Eye (tissue), 1 donor: ENCODE results near the gene CACNA1G.

ENCODE experiments used
- DNase-seq: peaks from one replicate; pipeline ENCODE4 v3.0.0-alpha.2; 2015

Gene CACNA1G

GRCh38 chr17:50569592-50569991, 9.1 kb downstream of the CACNA1G start:
- no peak for DNase-seq

GRCh38 chr17:50570032-50570431, 9.5 kb downstream of the CACNA1G start:
- no peak for DNase-seq

- DNase-seq, result no peak
These were observed 10.0 kb downstream of the CACNA1G start for GRCh38 chr17:50570528-50570927.

- DNase-seq, result no peak
These were observed 11.2 kb downstream of the CACNA1G start for GRCh38 chr17:50571681-50572080.

- DNase-seq, result no peak
These were observed 12.0 kb downstream of the CACNA1G start for GRCh38 chr17:50572541-50572940.

- DNase-seq, result peak; percentile 64
These were observed 13.5 kb downstream of the CACNA1G start for GRCh38 chr17:50573866-50574611.

- no peak for DNase-seq
These were observed 15.2 kb downstream of the CACNA1G start for GRCh38 chr17:50575581-50576210.

GRCh38 chr17:50576864-50577263, 16.3 kb downstream of the CACNA1G start:
- DNase-seq, result no peak

- DNase-seq, result no peak
These were observed 17.0 kb downstream of the CACNA1G start for GRCh38 chr17:50577451-50577954.

- DNase-seq, result no peak
These were observed 17.7 kb downstream of the CACNA1G start for GRCh38 chr17:50578173-50578572.

GRCh38 chr17:50579399-50579798, 18.9 kb downstream of the CACNA1G start:
- no peak for DNase-seq

GRCh38 chr17:50580646-50581045, 20.1 kb downstream of the CACNA1G start:
- DNase-seq, result no peak

- no peak for DNase-seq
These were observed 20.8 kb downstream of the CACNA1G start for GRCh38 chr17:50581316-50581715.

- DNase-seq, result no peak
These were observed 22.2 kb downstream of the CACNA1G start for GRCh38 chr17:50582741-50583140.

GRCh38 chr17:50583641-50584040, 23.1 kb downstream of the CACNA1G start:
- DNase-seq, result no peak

GRCh38 chr17:50584116-50584515, 23.6 kb downstream of the CACNA1G start:
- no peak for DNase-seq

- no peak for DNase-seq
These were observed 24.2 kb downstream of the CACNA1G start for GRCh38 chr17:50584749-50585148.

GRCh38 chr17:50585346-50585745, 24.8 kb downstream of the CACNA1G start:
- no peak for DNase-seq

GRCh38 chr17:50585891-50586290, 25.4 kb downstream of the CACNA1G start:
- no peak for DNase-seq

- no peak for DNase-seq
These were observed 26.1 kb downstream of the CACNA1G start for GRCh38 chr17:50586421-50587247.

- no peak for DNase-seq
These were observed 27.1 kb downstream of the CACNA1G start for GRCh38 chr17:50587571-50587970.

GRCh38 chr17:50588391-50589049, 28.0 kb downstream of the CACNA1G start:
- no peak for DNase-seq
